Midbrain (tissue), 1 donor: ENCODE results near the gene EEF1A2.

Experiments used
- DNase-seq: peaks from one replicate; lab custom pipeline; 2025; lab: John Stamatoyannopoulos, UW

Gene EEF1A2

DNA sequence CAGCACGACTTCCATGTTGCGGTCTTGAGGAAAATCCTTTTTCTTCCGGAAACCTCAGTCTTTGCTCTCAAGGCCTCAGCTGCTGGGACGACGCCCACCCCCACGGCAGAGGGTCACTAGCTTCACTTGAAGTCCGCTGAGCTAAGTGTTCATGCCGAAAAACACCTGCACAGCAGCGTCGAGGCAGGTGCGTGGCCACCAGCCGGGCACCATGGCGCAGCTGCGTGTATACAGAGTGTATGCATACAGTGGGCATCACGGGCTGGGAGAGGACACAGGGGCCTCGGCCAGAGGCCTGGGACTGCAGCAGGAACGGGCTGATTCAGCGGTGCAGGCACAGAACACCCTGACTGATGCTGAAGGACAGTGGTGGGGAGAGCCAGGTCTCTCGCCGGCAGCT, 46.5 kb downstream of the EEF1A2 start:
- no peak for DNase-seq

DNA sequence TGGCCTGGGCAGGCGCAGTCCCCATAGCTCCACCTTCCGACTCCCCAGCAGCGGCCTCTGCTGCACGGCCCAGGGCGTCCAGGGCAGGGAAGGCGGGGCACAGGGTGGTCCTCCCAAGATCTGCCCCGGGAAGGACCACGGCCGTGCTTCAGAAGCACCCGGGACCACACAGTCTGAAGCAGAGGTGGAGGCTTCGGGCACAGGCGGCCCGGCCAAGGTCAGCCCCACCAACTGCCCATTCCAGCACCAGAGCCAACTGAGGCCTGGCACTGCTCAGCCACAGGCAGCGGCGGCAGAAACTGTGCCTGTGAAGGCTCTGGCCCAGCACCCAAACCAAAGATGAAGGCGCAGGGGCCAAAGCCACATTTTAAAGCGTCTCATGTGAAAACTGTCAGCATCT, 47.1 kb downstream of the EEF1A2 start:
- no peak for DNase-seq

DNA sequence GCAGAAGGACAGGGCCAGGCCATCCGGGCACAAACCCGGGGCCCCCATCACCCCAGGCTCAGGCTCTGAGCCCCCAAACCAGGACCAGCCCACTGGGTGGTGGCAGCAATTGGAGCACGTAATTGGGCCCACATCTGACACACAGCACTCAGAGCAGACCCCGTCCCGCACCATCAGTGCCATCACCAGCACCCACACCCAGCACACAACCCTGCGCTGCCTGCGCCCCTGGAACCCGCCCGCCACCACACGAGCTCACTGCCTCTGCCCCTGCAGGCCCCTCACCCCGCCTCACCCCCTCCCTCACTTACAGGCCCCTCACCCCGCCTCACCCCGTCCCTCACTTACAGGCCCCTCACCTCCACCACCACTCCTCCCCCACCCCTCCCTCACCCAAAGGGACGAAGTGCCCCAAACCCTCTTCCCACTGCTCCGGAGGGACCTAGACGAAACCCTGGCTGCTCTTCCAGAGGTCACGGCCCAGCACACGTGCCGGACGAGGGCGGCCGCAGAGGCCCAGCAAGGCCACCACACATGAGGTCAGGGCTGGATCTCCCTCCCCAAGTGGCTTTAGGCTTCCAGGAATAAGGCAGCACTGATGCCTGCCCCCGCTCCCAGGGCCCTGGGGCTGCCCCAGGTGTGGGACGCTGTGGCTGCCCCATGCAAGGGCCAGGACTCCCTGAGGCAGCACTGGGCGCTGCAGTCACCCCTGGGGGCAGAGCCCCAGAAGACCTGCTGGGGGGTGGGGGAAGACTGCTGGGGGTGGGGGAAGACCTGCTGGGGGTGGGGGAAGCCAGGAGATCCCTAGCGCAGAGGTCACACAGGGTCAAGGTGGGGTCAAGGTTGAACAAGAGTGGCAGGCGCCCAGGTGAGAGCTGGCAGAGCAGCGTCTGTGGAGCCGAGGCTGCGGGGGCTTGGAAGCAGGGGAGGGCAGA, 48.8 kb downstream of the EEF1A2 start:
- DNase-seq = no peak

DNA sequence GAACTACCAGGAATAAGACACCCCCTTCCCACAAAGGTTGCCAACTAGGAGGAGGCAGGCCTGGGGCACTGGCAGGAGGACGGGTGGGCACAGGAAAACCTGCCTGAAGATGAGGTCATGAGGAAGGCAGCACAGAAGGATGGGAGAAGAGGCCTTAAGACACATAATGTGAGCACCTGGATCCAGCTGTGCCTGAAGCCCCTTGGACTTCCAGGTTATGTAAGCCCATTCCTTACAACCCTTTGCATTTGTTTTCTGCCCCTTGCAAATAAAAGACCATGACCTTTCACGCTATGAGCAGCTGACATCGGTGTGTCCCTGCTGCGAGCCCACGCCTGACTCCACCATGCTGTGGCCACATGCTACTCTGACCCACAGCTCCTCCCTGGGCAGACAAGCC, 49.9 kb downstream of the EEF1A2 start:
- DNase-seq = no peak

DNA sequence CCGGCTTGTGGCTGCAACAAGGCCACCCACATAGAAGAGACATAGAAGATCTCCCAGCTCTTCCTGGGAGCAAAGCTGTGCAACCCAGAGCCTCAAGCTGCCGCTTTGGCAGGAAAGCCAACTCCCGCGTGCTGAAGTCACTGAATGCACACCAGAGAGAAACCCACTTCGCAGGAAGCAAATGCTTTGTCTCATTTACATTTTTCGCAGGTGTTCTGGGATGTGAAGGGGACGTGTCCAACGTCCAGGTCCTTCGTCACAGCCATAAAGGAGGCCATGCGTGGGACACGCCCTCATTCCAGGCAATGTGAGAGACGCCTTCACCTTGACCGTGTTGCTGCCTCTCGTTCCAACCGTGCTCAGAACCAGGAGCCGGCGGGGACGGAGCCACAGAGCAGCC, 50.9 kb downstream of the EEF1A2 start:
- DNase-seq = no peak

DNA sequence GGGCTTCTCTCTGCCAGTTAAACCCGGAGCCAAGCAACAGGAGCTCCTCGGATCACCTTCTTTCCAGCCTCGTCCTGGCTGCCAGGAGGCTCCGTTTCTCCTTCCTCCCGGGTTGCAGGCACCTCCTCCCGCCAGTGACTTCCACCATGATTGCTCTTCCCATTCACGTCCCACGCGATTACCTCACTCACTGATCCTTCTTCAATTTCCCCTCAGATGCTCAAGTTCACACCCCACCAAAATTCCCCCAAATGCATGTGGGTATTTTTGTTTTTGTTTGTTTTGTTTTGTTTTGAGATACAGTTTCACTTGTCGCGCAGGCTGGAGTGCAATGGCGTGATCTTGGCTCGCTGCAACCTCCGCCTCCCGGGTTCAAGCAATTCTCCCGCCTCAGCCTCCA, 51.6 kb downstream of the EEF1A2 start:
- no peak for DNase-seq

DNA sequence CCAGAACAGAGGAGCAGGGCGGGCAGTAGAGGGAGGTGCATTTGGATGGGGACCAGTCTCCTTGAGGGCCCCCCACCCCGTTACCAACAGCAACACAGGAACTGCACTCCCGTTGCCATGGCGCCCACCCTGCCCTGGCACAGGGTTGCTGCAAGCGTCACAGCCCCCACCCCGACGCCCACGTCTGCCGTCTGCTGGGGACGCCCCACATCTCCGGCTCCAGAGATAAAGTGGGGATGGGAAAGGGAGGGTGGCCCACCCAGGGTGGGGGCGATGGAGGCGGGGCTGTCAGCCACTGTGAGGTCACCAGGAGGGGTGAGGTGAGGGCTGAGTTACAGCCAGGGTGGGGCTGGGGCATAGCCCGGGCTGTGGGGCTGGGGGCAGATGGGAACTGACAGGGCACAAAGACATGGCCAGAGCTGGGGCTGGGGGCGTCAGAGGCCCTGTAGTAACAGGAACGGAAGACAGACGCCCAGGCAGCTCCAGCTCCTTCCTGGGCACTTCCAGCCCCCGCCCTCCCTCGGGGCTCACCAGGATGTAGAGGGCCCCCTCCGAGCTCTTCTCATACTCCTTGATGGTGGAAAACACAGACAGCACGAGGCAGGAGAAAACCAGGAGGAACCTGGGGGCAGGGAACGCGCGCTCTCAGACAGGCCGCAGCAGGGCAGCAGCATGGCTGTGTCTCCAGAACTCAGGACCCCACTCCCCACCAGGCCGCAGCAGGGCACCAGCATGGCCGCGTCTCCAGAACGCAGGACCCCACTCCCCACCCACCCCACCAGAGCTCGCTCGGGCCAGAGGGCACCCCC, 52.5 kb downstream of the EEF1A2 start:
- DNase-seq = no peak

DNA sequence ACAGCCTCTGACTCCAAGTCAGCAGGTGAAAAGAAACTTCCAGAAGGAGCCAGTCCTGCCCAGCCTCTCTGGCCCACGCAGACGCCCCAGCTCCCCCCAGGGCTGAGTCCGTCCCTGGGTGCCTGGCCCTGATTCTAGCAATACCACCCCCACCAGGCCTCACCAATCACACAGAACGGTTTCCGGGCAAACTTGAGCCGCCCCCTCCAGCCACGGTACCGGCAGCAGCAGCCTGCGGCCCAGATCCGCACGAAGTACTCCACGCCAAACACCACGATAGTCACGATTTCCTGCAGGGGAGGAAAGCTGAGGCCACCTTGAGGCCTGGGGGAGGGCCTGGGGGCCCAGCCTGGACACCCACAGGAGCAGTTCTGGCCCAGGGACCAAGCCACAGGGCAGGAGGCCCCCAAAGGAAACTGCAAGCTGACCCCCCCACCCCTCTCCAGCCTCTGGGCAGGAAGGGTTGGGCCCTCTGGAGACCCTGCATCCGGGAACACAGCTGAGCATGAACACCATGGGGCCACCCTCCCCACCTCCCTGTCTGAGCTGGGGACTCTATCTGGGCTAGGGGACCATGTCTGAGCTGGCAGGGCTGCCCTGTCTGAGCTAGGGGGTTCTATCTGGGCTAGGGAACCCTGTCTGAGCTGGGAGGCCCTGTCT, 53.7 kb downstream of the EEF1A2 start:
- no peak for DNase-seq

DNA sequence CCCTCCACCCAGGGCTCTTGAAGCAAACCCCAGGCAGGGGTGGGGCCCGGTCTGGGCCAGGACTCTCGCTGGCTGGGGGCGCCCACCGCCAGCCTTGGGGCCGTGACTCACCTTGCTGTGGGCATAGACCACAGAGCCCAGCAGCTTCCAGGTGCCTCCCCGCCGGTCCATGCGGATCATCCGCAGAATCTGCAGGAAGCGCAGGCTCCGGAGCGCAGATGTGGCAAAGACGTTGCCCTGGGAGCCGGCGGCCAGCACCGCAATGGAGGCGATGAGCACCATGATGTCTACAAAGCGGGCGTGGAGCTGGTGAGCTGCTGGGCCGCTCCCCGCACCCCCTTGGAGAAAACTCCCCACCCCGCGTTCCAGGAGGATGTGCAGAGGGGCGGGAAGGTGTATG, 54.3 kb downstream of the EEF1A2 start:
- DNase-seq = no peak

DNA sequence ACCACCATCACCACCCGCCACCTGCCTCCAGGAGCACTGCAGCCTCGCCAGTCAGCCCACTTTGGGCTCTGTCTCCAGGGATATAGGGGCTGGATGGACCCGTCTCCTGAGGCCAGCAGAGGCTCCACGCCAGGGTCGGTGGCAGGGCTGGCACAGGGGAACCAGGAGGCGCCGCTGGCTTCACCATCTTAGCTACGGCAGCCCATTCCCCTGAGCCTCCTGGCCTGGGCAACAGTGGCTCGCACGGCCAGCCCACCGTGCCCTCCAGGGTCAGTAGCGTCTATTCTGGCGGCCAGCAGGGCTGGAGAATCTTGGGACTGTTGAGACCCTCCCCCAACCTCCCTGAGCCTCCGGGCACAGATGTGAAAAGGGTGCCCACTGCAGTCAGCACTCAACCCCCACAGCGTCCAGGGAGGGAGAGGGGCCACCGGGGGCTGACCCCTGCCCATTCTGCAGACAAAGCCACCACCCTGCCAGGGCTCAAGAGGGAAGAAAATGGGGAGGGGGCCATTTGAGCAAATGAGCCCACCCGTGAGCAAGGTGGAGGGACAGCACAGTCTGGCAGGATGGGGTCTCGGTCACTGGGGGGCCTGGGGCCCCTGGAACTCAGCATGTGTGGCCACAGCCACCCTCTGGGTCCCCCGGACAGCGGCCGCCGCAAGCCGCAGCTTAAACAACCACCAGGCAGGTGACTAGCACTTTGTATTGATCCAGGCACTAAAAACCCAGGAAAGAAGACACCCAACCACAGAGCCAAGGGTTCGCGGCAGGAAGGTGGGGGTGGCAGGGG, 55.1 kb downstream of the EEF1A2 start:
- DNase-seq = no peak

DNA sequence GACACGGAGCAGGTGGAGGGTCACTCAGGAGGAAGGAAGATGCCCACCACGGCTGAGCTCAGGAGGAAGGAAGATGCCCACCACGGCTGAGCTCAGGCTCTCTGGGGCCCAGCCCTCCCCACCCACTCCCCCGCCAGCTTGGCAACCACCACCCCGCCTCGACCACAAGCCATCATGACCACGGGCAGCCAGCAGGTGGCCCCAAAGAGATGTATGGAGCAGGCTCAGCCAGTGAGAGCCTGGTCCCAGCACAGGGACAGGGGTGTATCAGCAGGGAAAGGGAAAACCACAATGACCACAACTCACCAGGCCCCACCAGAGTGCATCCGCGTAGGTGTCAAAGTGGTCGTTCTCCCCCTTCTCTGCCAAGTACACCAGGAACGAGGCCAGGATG, 56.8 kb downstream of the EEF1A2 start:
- peak; percentile 7 for DNase-seq

DNA sequence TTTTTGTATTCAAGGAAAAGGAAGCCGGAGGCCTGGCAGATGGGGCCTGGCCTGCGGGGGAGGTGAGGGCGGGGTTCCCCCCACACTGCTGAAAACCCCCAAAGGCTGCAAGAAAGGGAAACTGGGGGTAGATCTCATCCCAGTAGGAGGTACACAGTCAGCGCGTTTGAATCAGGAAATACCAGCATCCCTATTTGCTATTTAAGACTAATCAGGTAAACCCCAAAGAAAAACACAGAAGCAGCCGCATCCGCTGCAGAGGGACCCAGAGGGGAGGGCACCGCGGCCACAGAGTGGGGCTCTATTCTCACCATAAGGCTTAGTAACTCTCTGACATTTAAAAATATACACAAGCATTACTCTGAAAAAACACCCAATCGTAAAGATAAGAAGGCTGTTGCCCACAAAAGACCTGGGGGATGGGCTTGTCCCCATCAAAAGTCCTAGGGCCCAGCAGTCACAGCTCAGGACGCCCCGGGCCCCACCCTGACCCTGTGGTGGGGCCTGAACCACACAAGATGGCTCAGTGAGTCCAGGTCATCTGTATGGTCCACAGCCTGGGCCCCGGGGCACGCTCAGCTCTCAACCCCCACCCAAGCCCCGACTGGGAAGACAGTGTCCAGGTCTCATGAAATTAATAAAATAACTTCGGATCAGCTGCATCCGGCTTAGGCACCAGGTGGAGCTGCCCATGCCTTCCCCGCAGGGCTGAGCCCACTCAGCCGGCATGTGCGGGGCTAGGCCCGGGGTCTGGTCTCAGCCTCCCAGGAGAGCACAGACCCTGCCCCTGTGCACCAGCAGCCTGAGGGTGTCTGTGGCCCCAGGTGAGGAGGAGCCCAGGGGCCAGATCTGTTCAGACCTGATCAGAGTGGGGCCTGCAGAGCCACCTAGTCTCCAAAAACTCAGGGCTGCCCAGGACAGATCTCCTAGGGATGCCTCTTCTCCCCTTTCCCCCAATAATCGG, 57.5 kb downstream of the EEF1A2 start:
- no peak for DNase-seq

DNA sequence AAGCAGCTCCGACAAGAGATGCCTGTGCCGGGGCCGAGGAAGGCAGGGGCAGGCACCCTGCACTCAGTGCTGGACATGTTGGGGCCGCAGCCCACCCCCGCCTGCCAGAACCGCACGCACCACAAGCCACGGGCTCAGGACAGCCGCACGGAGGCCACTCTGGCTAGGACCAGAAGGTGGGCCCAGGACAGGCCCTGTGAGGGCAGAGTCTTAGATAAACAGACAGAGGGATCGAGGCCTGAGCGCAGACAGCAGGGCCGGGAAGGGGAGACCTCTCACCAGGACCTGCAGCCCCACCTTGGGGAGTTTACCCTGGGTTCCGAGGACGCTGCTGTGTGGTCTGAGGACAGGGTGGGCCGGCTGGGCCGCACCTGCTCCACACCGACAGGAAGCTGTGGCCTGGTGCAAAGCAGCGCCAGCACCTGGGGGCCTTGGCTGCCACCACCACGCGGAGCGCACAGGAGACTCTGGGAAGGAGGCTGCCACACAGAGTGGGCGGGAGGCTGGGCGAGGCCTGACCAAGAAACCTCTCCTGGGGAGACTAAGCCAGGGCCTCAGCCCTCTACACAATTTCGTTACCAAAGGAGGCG, 58.4 kb downstream of the EEF1A2 start:
- no peak for DNase-seq

DNA sequence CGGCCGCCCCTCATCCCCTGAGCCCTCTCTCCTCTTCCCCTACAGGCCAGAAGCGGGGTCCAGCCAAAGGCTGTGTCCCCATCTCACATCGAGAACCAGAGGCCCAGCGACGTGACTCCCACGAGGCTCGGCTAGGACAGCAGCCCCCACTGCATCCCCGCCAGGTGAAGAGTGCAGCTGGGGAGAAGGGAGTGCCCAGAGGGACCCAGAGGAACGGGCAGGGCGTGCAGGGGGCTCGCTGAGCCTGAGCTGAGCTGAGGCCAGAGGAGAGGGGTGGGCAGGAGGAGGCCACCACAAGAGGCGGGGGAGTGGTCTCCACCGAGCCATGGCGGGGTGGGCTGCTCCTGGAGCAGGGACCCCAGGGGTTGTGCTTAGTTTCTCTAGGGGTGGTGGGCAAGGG, 59.0 kb downstream of the EEF1A2 start:
- no peak for DNase-seq

DNA sequence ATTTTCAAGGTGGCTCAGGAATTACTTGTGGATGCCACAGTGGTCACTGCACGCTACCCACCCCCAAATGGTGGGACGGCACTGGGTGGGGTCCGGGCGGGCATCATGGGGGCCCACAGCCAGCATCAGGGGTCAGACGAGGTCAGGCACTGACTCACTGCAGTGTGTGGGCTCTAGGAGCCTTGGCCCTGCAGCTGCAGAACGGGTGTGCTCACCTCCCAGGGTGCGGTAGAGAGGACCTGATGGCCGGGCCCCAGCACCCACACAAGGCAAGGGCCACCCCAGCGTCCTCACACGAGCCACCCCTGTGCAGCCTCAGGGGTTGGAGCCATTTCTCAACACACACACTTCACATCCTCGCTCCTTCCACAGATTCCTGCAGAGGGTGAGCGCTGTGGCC, 60.8 kb downstream of the EEF1A2 start:
- no peak for DNase-seq
